ENCODE results near the gene POU6F2.

- TF ChIP-seq MAX (CRISPR knock-in tag; IDR thresholded peaks at IDR 0.05) (no peak), CTCF (IDR thresholded peaks at IDR 0.05) (no peak), USF1 (CRISPR knock-in tag; IDR thresholded peaks at IDR 0.05) (no peak), JUN (CRISPR knock-in tag; IDR thresholded peaks at IDR 0.05) (no peak), ZBTB43 (CRISPR knock-in tag; IDR thresholded peaks at IDR 0.05) (no peak), SMAD3 (CRISPR knock-in tag; IDR thresholded peaks at IDR 0.05; ENCODE audit: borderline replicate concordance) (no peak)
These were observed 383.1 kb downstream of the POU6F2 start for GRCh38 chr7:39360766-39361165.
